ENCODE results near the gene SCAP. TPM values are rescaled to one million over a fixed set of nuclear protein-coding genes. Genes with fewer than 3 reads are reported as not detected.

Gene SCAP
- total and polyA plus RNA-seq, 9 donors: 41.0 to 63.1 (median 48.8) TPM

GRCh38 chr3:47399531-47400270 is 76.0 kb downstream of the SCAP start:
- DNase-seq: no peak
- Histone ChIP-seq H3K27ac (ENCODE audit: low read length) (no peak overlapping the region), H3K36me3 (ENCODE audit: control insufficient read depth, insufficient read depth, low read length) (peaks cover 35% of the 10 kb centered on the region), H3K4me3 (ENCODE audit: low read length) (no peak overlapping the region), H3K4me1 (ENCODE audit: control insufficient read depth, insufficient read depth, low read length) (peaks cover 15% of the 10 kb centered on the region), H3K9me3 (replicated peaks; ENCODE audit: control insufficient read depth, low read depth, low read length) (no peaks in the 10 kb centered on the region), H3K27me3 (ENCODE audit: control insufficient read depth, insufficient read depth, low read length) (no peaks in the 10 kb centered on the region)
- 78% methylated on average over 4 of the region's 9 CpGs for WGBS (ENCODE audit: insufficient coverage)

DNA sequence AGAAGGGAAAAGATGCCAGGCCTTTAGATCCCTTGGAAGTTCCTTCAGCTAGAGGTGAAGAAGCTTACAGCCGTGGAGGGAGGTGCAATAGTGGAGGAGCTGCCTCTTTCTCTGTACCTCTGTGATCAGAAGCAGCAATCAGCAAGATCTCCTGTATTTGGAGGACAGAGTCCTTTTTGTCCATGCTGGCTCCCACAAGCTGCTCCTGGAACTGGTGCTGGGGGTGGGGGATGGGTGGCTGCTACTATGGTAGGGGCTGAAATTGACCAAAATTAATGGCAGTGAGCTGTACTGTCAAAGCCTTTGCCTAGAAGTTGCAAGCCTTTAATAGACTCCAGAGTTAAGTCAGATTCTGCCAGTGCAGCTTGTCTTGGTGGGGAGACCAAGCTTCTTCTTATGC is 76.7 kb downstream of the SCAP start:
- H3K27me3 ChIP-seq (ENCODE audit: control insufficient read depth, insufficient read depth, low read length): no peaks in the 10 kb centered on the region
- no peak overlapping the region for H3K4me3 ChIP-seq (ENCODE audit: low read length)
- no peak for DNase-seq
- no peaks in the 10 kb centered on the region for H3K9me3 ChIP-seq (replicated peaks; ENCODE audit: control insufficient read depth, low read depth, low read length)
- H3K27ac ChIP-seq (ENCODE audit: low read length): no peak overlapping the region
- H3K36me3 ChIP-seq (ENCODE audit: control insufficient read depth, insufficient read depth, low read length): peaks cover 35% of the 10 kb centered on the region
- WGBS (ENCODE audit: insufficient coverage): 80% methylated on average over 1 of the region's 1 CpG
- peaks cover 21% of the 10 kb centered on the region for H3K4me1 ChIP-seq (ENCODE audit: control insufficient read depth, insufficient read depth, low read length)

DNA sequence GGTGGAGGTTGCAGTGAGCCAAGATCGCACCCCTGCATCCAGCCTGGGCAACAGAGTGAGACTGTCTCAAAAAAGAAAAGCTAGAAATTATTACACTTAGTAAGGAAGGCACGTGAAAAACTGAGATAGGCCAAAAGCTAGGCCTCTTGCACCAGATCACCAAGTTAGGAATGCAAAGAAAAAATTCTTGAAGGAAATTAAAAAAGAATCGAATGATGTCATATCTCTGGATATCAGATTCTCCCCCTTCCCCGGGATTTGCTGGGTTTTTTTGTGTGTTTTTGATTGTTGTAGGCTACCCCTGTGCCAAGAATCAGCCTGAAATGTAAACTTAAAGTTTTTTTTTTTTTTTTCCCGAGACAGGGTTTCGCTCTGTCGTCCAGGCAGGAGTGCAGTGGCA is 77.5 kb downstream of the SCAP start:
- Histone ChIP-seq H3K4me1 (ENCODE audit: control insufficient read depth, insufficient read depth, low read length) (peaks cover 23% of the 10 kb centered on the region), H3K27me3 (ENCODE audit: control insufficient read depth, insufficient read depth, low read length) (no peaks in the 10 kb centered on the region), H3K27ac (ENCODE audit: low read length) (no peak overlapping the region), H3K9me3 (replicated peaks; ENCODE audit: control insufficient read depth, low read depth, low read length) (no peaks in the 10 kb centered on the region), H3K36me3 (ENCODE audit: control insufficient read depth, insufficient read depth, low read length) (peaks cover 33% of the 10 kb centered on the region), H3K4me3 (ENCODE audit: low read length) (no peak overlapping the region)
- no peak for DNase-seq
- WGBS (ENCODE audit: insufficient coverage): 96% methylated on average over 3 of the region's 7 CpGs

DNA sequence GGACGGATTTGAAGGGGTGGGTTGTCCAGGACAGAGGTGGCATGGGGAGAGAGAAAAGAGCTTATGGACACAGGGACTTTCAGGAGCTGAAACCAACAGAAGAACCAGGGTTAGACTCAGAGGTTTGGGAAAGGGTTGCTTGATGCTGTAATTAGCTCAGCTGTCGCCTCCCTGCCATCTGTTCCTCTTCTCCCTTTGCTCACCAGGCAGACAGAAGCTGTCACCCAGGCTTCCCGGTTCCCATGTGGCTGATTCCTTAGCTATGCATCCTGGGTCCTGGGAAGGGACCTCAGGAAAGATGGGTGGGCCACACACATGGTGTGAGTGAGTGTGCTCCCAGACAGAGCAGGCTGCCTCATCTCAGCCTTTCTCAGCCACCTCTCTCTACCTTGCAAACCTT is 80.9 kb downstream of the SCAP start:
- Histone ChIP-seq H3K36me3 (ENCODE audit: control insufficient read depth, insufficient read depth, low read length) (peaks cover 29% of the 10 kb centered on the region), H3K4me1 (ENCODE audit: control insufficient read depth, insufficient read depth, low read length) (peaks cover 21% of the 10 kb centered on the region), H3K4me3 (ENCODE audit: low read length) (no peak overlapping the region), H3K27me3 (ENCODE audit: control insufficient read depth, insufficient read depth, low read length) (no peaks in the 10 kb centered on the region), H3K27ac (ENCODE audit: low read length) (peak overlapping the region; percentile 88), H3K9me3 (replicated peaks; ENCODE audit: control insufficient read depth, low read depth, low read length) (no peaks in the 10 kb centered on the region)
- peak; percentile 44 for DNase-seq
- WGBS (ENCODE audit: insufficient coverage): 67% methylated on average over 1 of the region's 3 CpGs

DNA sequence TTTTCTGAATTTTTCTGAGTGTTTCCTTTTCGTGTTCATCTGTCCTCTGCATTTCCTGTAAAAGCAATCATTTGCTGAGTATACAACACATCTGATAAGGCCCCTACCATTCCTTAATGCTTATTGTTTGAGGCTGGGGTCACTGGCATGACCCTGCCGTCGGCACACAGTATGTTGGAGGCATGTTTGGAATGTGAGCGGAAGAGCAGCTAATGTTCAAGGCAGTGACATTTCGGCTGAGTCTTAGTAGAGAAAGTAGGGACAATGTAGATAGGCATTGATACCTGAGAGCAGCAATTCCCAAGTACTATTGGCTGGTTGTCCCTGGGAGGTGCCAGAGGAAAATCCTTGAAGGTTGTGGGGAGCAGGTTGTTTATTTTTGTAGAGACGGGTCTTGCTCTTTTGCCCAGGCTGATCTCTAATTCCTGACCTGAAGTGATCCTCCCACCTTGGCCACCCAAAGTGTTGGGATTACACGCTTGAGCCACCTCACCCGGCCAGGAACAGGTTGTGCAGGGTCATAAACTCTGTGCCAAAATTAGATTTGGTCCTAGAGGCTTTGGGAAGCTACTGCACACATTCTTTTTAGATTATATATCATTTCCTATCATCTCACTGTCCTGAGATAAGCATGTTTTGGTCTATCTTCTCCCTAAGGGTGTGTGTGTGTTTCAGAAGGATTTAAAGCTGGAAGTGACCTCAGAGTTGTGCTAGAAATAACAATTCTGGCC is 81.4 kb downstream of the SCAP start:
- Histone ChIP-seq H3K27me3 (ENCODE audit: control insufficient read depth, insufficient read depth, low read length) (no peaks in the 10 kb centered on the region), H3K27ac (ENCODE audit: low read length) (peak overlapping the region; percentile 88), H3K4me1 (ENCODE audit: control insufficient read depth, insufficient read depth, low read length) (peaks cover 21% of the 10 kb centered on the region), H3K9me3 (replicated peaks; ENCODE audit: control insufficient read depth, low read depth, low read length) (no peaks in the 10 kb centered on the region), H3K36me3 (ENCODE audit: control insufficient read depth, insufficient read depth, low read length) (peaks cover 23% of the 10 kb centered on the region), H3K4me3 (ENCODE audit: low read length) (no peak overlapping the region)
- no peak for DNase-seq
- 44% methylated on average over 4 of the region's 8 CpGs for WGBS (ENCODE audit: insufficient coverage)

DNA sequence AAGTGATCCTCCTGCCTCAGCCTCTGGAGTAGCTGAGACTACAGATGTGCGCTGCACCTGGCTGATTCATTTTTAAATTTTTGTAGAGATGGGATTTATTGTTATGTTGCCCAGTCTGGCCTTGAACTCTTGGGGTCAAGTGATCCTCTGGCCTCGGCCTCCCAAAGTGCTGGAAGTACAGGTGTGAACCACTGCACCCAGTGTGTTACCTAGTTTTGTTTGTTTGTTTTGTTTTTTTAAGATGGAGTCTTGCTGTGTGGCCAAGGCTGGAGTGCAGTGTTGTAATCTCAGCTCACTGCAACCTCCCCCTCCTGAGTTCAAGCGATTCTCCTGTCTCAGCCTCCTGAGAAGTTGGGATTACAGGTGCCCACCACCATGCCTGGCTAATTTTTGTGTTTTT is 82.8 kb downstream of the SCAP start:
- Histone ChIP-seq H3K4me3 (ENCODE audit: low read length) (no peak overlapping the region), H3K36me3 (ENCODE audit: control insufficient read depth, insufficient read depth, low read length) (peaks cover 25% of the 10 kb centered on the region), H3K4me1 (ENCODE audit: control insufficient read depth, insufficient read depth, low read length) (peaks cover 21% of the 10 kb centered on the region), H3K27ac (ENCODE audit: low read length) (no peak overlapping the region), H3K27me3 (ENCODE audit: control insufficient read depth, insufficient read depth, low read length) (no peaks in the 10 kb centered on the region), H3K9me3 (replicated peaks; ENCODE audit: control insufficient read depth, low read depth, low read length) (no peaks in the 10 kb centered on the region)
- WGBS (ENCODE audit: insufficient coverage): 89% methylated on average over 1 of the region's 3 CpGs
- no peak for DNase-seq

- no peak for DNase-seq
- peaks cover 16% of the 10 kb centered on the region for H3K36me3 ChIP-seq (ENCODE audit: control insufficient read depth, insufficient read depth, low read length)
- WGBS (ENCODE audit: insufficient coverage): 94% methylated on average over 2 of the region's 2 CpGs
- H3K9me3 ChIP-seq (replicated peaks; ENCODE audit: control insufficient read depth, low read depth, low read length): no peaks in the 10 kb centered on the region
- no peaks in the 10 kb centered on the region for H3K27me3 ChIP-seq (ENCODE audit: control insufficient read depth, insufficient read depth, low read length)
- no peak overlapping the region for H3K27ac ChIP-seq (ENCODE audit: low read length)
- H3K4me3 ChIP-seq (ENCODE audit: low read length): no peak overlapping the region
- H3K4me1 ChIP-seq (ENCODE audit: control insufficient read depth, insufficient read depth, low read length): peaks cover 6% of the 10 kb centered on the region
Observed at GRCh38 chr3:47385796-47386195, 89.9 kb downstream of the SCAP start.

GRCh38 chr3:47385007-47385406 is 90.7 kb downstream of the SCAP start:
- no peak overlapping the region for H3K27ac ChIP-seq (ENCODE audit: low read length)
- WGBS (ENCODE audit: insufficient coverage): 100% methylated on average over 3 of the region's 4 CpGs
- H3K4me3 ChIP-seq (ENCODE audit: low read length): no peak overlapping the region
- H3K36me3 ChIP-seq (ENCODE audit: control insufficient read depth, insufficient read depth, low read length): peaks cover 15% of the 10 kb centered on the region
- no peaks in the 10 kb centered on the region for H3K9me3 ChIP-seq (replicated peaks; ENCODE audit: control insufficient read depth, low read depth, low read length)
- DNase-seq: no peak
- peaks cover 7% of the 10 kb centered on the region for H3K4me1 ChIP-seq (ENCODE audit: control insufficient read depth, insufficient read depth, low read length)
- no peaks in the 10 kb centered on the region for H3K27me3 ChIP-seq (ENCODE audit: control insufficient read depth, insufficient read depth, low read length)

- no peak for DNase-seq
- Histone ChIP-seq H3K4me3 (ENCODE audit: low read length) (no peak overlapping the region), H3K36me3 (ENCODE audit: control insufficient read depth, insufficient read depth, low read length) (peaks cover 15% of the 10 kb centered on the region), H3K9me3 (replicated peaks; ENCODE audit: control insufficient read depth, low read depth, low read length) (no peaks in the 10 kb centered on the region), H3K27ac (ENCODE audit: low read length) (no peak overlapping the region), H3K27me3 (ENCODE audit: control insufficient read depth, insufficient read depth, low read length) (no peaks in the 10 kb centered on the region), H3K4me1 (ENCODE audit: control insufficient read depth, insufficient read depth, low read length) (peaks cover 13% of the 10 kb centered on the region)
- WGBS (ENCODE audit: insufficient coverage): no CpG with 5 or more reads among the region's 4 CpGs
Observed at GRCh38 chr3:47384425-47384824, 91.3 kb downstream of the SCAP start.

DNA sequence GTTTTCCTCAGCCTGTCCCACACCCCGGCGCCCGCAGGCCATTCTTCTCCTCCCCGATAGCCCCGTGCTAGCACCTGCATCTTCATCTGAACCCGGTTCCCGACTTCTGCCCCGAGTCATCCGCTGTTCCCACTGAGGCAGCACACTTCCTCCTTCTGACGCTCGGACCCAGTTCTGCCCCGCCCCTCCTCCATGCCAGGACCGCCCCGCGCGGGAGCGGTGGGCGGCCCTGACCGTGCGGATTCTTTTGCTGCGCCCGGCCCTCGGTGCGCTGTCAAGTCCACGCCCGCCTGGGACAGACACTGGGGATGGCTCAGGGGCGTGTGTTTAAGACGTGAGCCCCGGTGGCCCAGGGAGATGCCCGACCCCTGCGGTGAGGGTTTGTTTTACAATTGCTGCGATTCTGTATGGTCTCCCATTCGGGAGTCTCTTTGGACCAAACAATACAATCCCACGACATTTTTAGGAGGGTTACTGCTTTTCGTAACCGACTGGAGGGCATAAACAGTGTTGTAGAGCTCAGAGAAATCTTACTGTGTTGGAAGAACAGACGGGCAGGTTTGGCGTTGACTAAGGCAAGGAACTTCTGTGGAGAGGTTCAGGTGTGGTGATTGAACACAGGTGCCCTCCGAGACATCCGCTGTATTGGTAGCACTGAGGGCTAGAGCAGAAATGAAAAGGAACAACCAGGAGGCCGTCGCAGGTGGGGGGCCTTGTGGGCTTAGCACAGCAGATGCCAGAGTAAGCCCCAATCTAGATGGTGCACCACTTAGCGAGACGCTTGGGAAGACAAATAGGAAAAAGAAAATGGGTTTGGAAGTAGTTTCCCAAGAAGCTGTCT is 94.2 kb downstream of the SCAP start:
- peak; percentile 95 for DNase-seq
- H3K27ac ChIP-seq (ENCODE audit: low read length): peak overlapping the region; percentile 100
- 1% methylated on average over 36 of the region's 44 CpGs for WGBS (ENCODE audit: insufficient coverage)
- H3K4me3 ChIP-seq (ENCODE audit: low read length): peak overlapping the region; percentile 100
- H3K36me3 ChIP-seq (ENCODE audit: control insufficient read depth, insufficient read depth, low read length): peaks cover 7% of the 10 kb centered on the region
- H3K9me3 ChIP-seq (replicated peaks; ENCODE audit: control insufficient read depth, low read depth, low read length): no peaks in the 10 kb centered on the region
- H3K4me1 ChIP-seq (ENCODE audit: control insufficient read depth, insufficient read depth, low read length): peaks cover 19% of the 10 kb centered on the region
- H3K27me3 ChIP-seq (ENCODE audit: control insufficient read depth, insufficient read depth, low read length): no peaks in the 10 kb centered on the region
